Stimulated activated naive CD8-positive, alpha-beta T cell treated with anti-CD3 and anti-CD28 coated beads, Interleukin-15, Interleukin-2, amounts not matched to agents 100 U/mL and 50 U/mL, for 24 hours (primary cell): ENCODE measurements around the gene IL1RAPL2.
"Not testable (repeated sequence)": the region's sequence is repeated elsewhere in the genome, so short reads cannot be mapped to it uniquely, and the experiment has no call there.

Source experiments
- ATAC-seq: fragments of 150-1000 bp; cut with Tn5 transposase; one replicate; pipeline ENCODE4 v1.10.0; 2021
- DNase-seq: peaks from one replicate; pipeline ENCODE4 v3.0.0; 2021

The IL1RAPL2 gene

GRCh38 chrX:105017641-105018040 lies 451.6 kb downstream of the IL1RAPL2 start:
- ATAC-seq (no peak), DNase-seq (no peak)

GRCh38 chrX:105018865-105019264 lies 452.9 kb downstream of the IL1RAPL2 start:
- DNase-seq (no peak), ATAC-seq (no peak)

GRCh38 chrX:105028962-105029361 lies 463.0 kb downstream of the IL1RAPL2 start:
- ATAC-seq, DNase-seq: not testable (repeated sequence)

GRCh38 chrX:105038672-105039328 lies 472.8 kb downstream of the IL1RAPL2 start:
- DNase-seq (no peak), ATAC-seq (no peak)

GRCh38 chrX:105050921-105051320 lies 484.9 kb downstream of the IL1RAPL2 start:
- ATAC-seq (no peak), DNase-seq (no peak)

GRCh38 chrX:105051364-105051763 lies 485.4 kb downstream of the IL1RAPL2 start:
- no peak for DNase-seq
- ATAC-seq: no peak

GRCh38 chrX:105052926-105053325 lies 486.9 kb downstream of the IL1RAPL2 start:
- no peak for ATAC-seq

GRCh38 chrX:105063743-105064142 lies 497.7 kb downstream of the IL1RAPL2 start:
- ATAC-seq (no peak), DNase-seq (no peak)

More at GRCh38 chrX:105052926-105053325, 486.9 kb downstream of the IL1RAPL2 start:
- no peak for DNase-seq

- DNase-seq (no peak), ATAC-seq (no peak)
These were observed 532.2 kb downstream of the IL1RAPL2 start for GRCh38 chrX:105098201-105098600.

- ATAC-seq: no peak
- DNase-seq: no peak
These were observed 532.8 kb downstream of the IL1RAPL2 start for GRCh38 chrX:105098812-105099211.

GRCh38 chrX:105101378-105101777 lies 535.4 kb downstream of the IL1RAPL2 start:
- no peak for DNase-seq

GRCh38 chrX:105109936-105110335 lies 543.9 kb downstream of the IL1RAPL2 start:
- no peak for DNase-seq
- no peak for ATAC-seq

More at GRCh38 chrX:105101378-105101777, 535.4 kb downstream of the IL1RAPL2 start:
- ATAC-seq: no peak

GRCh38 chrX:105114554-105115130 lies 548.6 kb downstream of the IL1RAPL2 start:
- no peak for ATAC-seq
- DNase-seq: no peak

GRCh38 chrX:105115596-105116320 lies 549.8 kb downstream of the IL1RAPL2 start:
- ATAC-seq, DNase-seq: not testable (repeated sequence)

GRCh38 chrX:105116486-105116885 lies 550.5 kb downstream of the IL1RAPL2 start:
- DNase-seq: no peak
- ATAC-seq: no peak

- ATAC-seq (no peak), DNase-seq (no peak)
These were observed 551.6 kb downstream of the IL1RAPL2 start for GRCh38 chrX:105117621-105118020.

GRCh38 chrX:105120463-105120862 lies 554.5 kb downstream of the IL1RAPL2 start:
- DNase-seq (no peak), ATAC-seq (no peak)

GRCh38 chrX:105121186-105121585 lies 555.2 kb downstream of the IL1RAPL2 start:
- DNase-seq (no peak), ATAC-seq (no peak)

- DNase-seq: no peak
- ATAC-seq: no peak
These were observed 560.2 kb downstream of the IL1RAPL2 start for GRCh38 chrX:105126201-105126600.

- DNase-seq: no peak
- ATAC-seq: no peak
These were observed 568.3 kb downstream of the IL1RAPL2 start for GRCh38 chrX:105134273-105134672.

- no peak for DNase-seq
- no peak for ATAC-seq
These were observed 570.8 kb downstream of the IL1RAPL2 start for GRCh38 chrX:105136786-105137185.

- ATAC-seq (no peak), DNase-seq (no peak)
These were observed 584.0 kb downstream of the IL1RAPL2 start for GRCh38 chrX:105150036-105150435.

GRCh38 chrX:105150557-105150956 lies 584.6 kb downstream of the IL1RAPL2 start:
- no peak for DNase-seq

More at GRCh38 chrX:105150557-105150956, 584.6 kb downstream of the IL1RAPL2 start:
- ATAC-seq: no peak
